Lung (tissue), 12 donors: ENCODE measurements around the gene PTPRG. TPM values are rescaled to one million over a fixed set of nuclear protein-coding genes. Genes with fewer than 3 reads are reported as not detected.

ENCODE experiments used
- ATAC-seq: fragments of 200-7000 bp; cut with Tn5 transposase; one replicate; pipeline ENCODE4 v1.9.1; 2020; ENCODE audit warnings: moderate number of reproducible peaks; ENCODE audit not compliant: insufficient read depth, low FRiP score
- DNase-seq, 3 donors: peaks; one replicate each; pipeline ENCODE4 v3.0.0-alpha.2; 2013 to 2017
- H3K27ac ChIP-seq, 2 donors: one replicate each; pipeline ENCODE4 v1.5.1; 2013; ENCODE audit warnings: mild to moderate bottlenecking in 2 of 2, moderate library complexity in 2 of 2, control low read depth in 1 of 2, inconsistent platforms in 1 of 2, low read depth in 1 of 2, low read length in 1 of 2
- H3K27me3 ChIP-seq, 3 donors: one replicate each; pipeline ENCODE4 v1.5.1; 2013; ENCODE audit warnings: low read length in 2 of 3; ENCODE audit not compliant: control insufficient read depth in 3 of 3, insufficient read depth in 3 of 3
- H3K36me3 ChIP-seq, 4 donors: one replicate each; pipeline ENCODE4 v1.5.1; 2013; ENCODE audit warnings: low read length in 4 of 4, mild to moderate bottlenecking in 1 of 4, moderate library complexity in 1 of 4; ENCODE audit not compliant: control insufficient read depth in 4 of 4, insufficient read depth in 4 of 4
- H3K4me1 ChIP-seq, 5 donors: one replicate each; pipeline ENCODE4 v1.5.1; 2013; ENCODE audit warnings: low read length in 5 of 5, mild to moderate bottlenecking in 2 of 5, moderate library complexity in 1 of 5; ENCODE audit not compliant: control insufficient read depth in 5 of 5, insufficient read depth in 5 of 5
- H3K4me3 ChIP-seq: one replicate; pipeline ENCODE4 v1.5.1; 2013; ENCODE audit warnings: mild to moderate bottlenecking, control low read depth, moderate library complexity
- H3K9ac ChIP-seq, 2 donors: one replicate each; pipeline ENCODE4 v1.5.1; 2013; ENCODE audit warnings: low read length in 2 of 2, control low read depth in 1 of 2; ENCODE audit not compliant: insufficient read depth in 1 of 2
- H3K9me3 ChIP-seq, 4 donors: one replicate each; pipeline ENCODE4 v1.5.1; 2013; ENCODE audit warnings: low read length in 3 of 4, mild to moderate bottlenecking in 1 of 4, moderate library complexity in 1 of 4; ENCODE audit not compliant: control insufficient read depth in 4 of 4, insufficient read depth in 3 of 4
- CTCF ChIP-seq: IDR thresholded peaks from 2 replicates; pipeline ENCODE4 v1.5.1; 2012; ENCODE audit warnings: mild to moderate bottlenecking; ENCODE audit errors: control extremely low read depth, extremely low read depth
- WGBS, 2 donors: extraction: QIAGEN DNeasy Blood & Tissue Kit; methylation state at CpG; one replicate each; pipeline ENCODE4 v1.1.7; 2013; 5-methylcytosine and 5-hydroxymethylcytosine counted together
- polyA plus RNA-seq, 2 donors: library from polyadenylated mRNA; stranded (reverse); fragments of 200-250 nt; gene quantifications; one replicate each; pipeline ENCODE4 v1.2.1, GENCODE V29; 2013
- total RNA-seq, 2 donors: library from RNA; depleted of rRNA in 1 of 2; stranded (reverse); fragments of >200 nt in 1 of 2; gene quantifications; one replicate each; pipeline ENCODE4 v1.2.1, GENCODE V29; 2014 to 2021
- donor health status: control.
- donor health status: control.
- donor health status: Bipolar disorder and iron deficiency.
- donor health status: healthy.
- donor health status: DM: yes; HTN: yes; CAD: no.

PTPRG gene
- total and polyA plus RNA-seq, 4 donors = 8.5 to 131 (median 75.9) TPM

- Histone ChIP-seq H3K36me3 (no peaks in the 10 kb centered on the region), H3K27me3 (no peaks in the 10 kb centered on the region), H3K27ac (no peak overlapping the region), H3K9me3 (no peaks in the 10 kb centered on the region), H3K4me1 (peaks cover 0 to 15% (median 8%) of the 10 kb centered on the region in 5 donors), H3K4me3 (no peak overlapping the region), H3K9ac (no peak overlapping the region)
- TF ChIP-seq CTCF = no peak
- ATAC-seq (no peak), DNase-seq (no peak)
- WGBS, 2 donors = 78 to 90% methylated on average over 6 of the region's 6 CpGs
These were observed 327.9 kb downstream of the PTPRG start for GRCh38 chr3:61889259-61889658.

GRCh38 chr3:61890167-61890566 lies 328.8 kb downstream of the PTPRG start:
- DNase-seq = no peak
- H3K27ac ChIP-seq = no peak overlapping the region
- H3K36me3 ChIP-seq = no peaks in the 10 kb centered on the region
- TF ChIP-seq CTCF = no peak
- H3K4me1 ChIP-seq = peaks cover 2 to 24% (median 10%) of the 10 kb centered on the region in 5 donors
- no peak overlapping the region for H3K9ac ChIP-seq
- no peaks in the 10 kb centered on the region for H3K9me3 ChIP-seq
- H3K4me3 ChIP-seq = no peak overlapping the region
- H3K27me3 ChIP-seq = no peaks in the 10 kb centered on the region
- ATAC-seq = no peak
- WGBS, 2 donors = 89 to 95% methylated on average over 3 of the region's 3 CpGs

GRCh38 chr3:61890586-61890985 lies 329.2 kb downstream of the PTPRG start:
- Histone ChIP-seq H3K4me1 (peaks cover 2 to 28% (median 13%) of the 10 kb centered on the region in 5 donors), H3K9me3 (no peaks in the 10 kb centered on the region), H3K36me3 (no peaks in the 10 kb centered on the region), H3K4me3 (no peak overlapping the region), H3K27ac (no peak overlapping the region), H3K27me3 (no peaks in the 10 kb centered on the region), H3K9ac (no peak overlapping the region)
- ATAC-seq (no peak), DNase-seq (no peak)
- WGBS, 2 donors = 96% methylated on average over 2 of the region's 2 CpGs
- TF ChIP-seq CTCF = no peak

- WGBS, 2 donors = 82% methylated on average over 4 of the region's 4 CpGs
- H3K4me3 ChIP-seq = no peak overlapping the region
- no peak for ATAC-seq
- peak; percentile 62 to 86 (median 85) for DNase-seq
- no peaks in the 10 kb centered on the region for H3K27me3 ChIP-seq
- H3K9ac ChIP-seq = no peak overlapping the region
- H3K36me3 ChIP-seq = no peaks in the 10 kb centered on the region
- H3K4me1 ChIP-seq = peaks cover 2 to 29% (median 16%) of the 10 kb centered on the region in 5 donors
- no peaks in the 10 kb centered on the region for H3K9me3 ChIP-seq
- TF ChIP-seq CTCF = no peak
- H3K27ac ChIP-seq = no peak overlapping the region
These were observed 331.5 kb downstream of the PTPRG start for GRCh38 chr3:61892891-61893290.
